Osteocyte (in vitro differentiated cells): ENCODE data around the gene TCF19. TPM values are rescaled to one million over a fixed set of nuclear protein-coding genes. Genes with fewer than 3 reads are reported as not detected.
"Not testable (repeated sequence)": the region's sequence is repeated elsewhere in the genome, so short reads cannot be mapped to it uniquely, and the experiment has no call there.

Experiments
- DNase-seq: peaks from one replicate; pipeline ENCODE4 v3.0.0; 2021; ENCODE audit warnings: mixed read lengths; ENCODE audit not compliant: unreplicated experiment; ENCODE audit errors: extremely low spot score
- H3K27ac Mint-ChIP-seq: one replicate; pipeline ENCODE4 v1.8.0; 2021; ENCODE audit warnings: mild to moderate bottlenecking, mixed read lengths; ENCODE audit not compliant: unreplicated experiment
- H3K27me3 Mint-ChIP-seq: one replicate; pipeline ENCODE4 v1.8.0; 2021; ENCODE audit warnings: mixed read lengths; ENCODE audit not compliant: unreplicated experiment
- H3K36me3 Mint-ChIP-seq: one replicate; pipeline ENCODE4 v1.8.0; 2021; ENCODE audit warnings: mixed read lengths; ENCODE audit not compliant: unreplicated experiment
- H3K4me1 Mint-ChIP-seq: one replicate; pipeline ENCODE4 v1.8.0; 2021; ENCODE audit warnings: mixed read lengths; ENCODE audit not compliant: unreplicated experiment
- H3K4me3 Mint-ChIP-seq: one replicate; pipeline ENCODE4 v1.8.0; 2021; ENCODE audit warnings: mild to moderate bottlenecking, moderate library complexity, mixed read lengths; ENCODE audit not compliant: unreplicated experiment
- H3K9me3 Mint-ChIP-seq: one replicate; pipeline ENCODE4 v1.8.0; 2021; ENCODE audit warnings: mixed read lengths; ENCODE audit not compliant: unreplicated experiment
- CTCF ChIP-seq: fragments of 200-600 bp; sonication (generic); IDR thresholded peaks from 2 replicates; pipeline ENCODE4 v1.5.0; 2021; ENCODE audit warnings: antibody characterized with exemption, mild to moderate bottlenecking, moderate library complexity
- total RNA-seq: library from RNA; stranded (reverse); gene quantifications from 2 replicates; pipeline ENCODE4 v1.2.1, GENCODE V29; 2021

Gene TCF19
- total RNA-seq, 1 donor from 2014 or later: 8.8 TPM

GRCh38 chr6:31161216-31162126 is 3.1 kb downstream of the TCF19 start:
- Mint-ChIP-seq H3K4me1 (peaks cover 23% of the 10 kb centered on the region), H3K9me3 (no peaks in the 10 kb centered on the region), H3K27me3 (no peaks in the 10 kb centered on the region), H3K36me3 (peaks cover 2% of the 10 kb centered on the region), H3K27ac (no peak overlapping the region), H3K4me3 (no peak overlapping the region)
- no peak for DNase-seq
- TF ChIP-seq CTCF: no peak

GRCh38 chr6:31162463-31163165 is 4.2 kb downstream of the TCF19 start:
- no peaks in the 10 kb centered on the region for H3K27me3 Mint-ChIP-seq
- H3K4me3 Mint-ChIP-seq: no peak overlapping the region
- H3K4me1 Mint-ChIP-seq: peaks cover 16% of the 10 kb centered on the region
- TF ChIP-seq CTCF: no peak
- no peaks in the 10 kb centered on the region for H3K9me3 Mint-ChIP-seq
- no peak overlapping the region for H3K27ac Mint-ChIP-seq
- H3K36me3 Mint-ChIP-seq: peaks cover 2% of the 10 kb centered on the region
- DNase-seq: no peak

GRCh38 chr6:31163922-31164321 is 5.5 kb downstream of the TCF19 start:
- Mint-ChIP-seq H3K27ac (no peak overlapping the region), H3K9me3 (no peaks in the 10 kb centered on the region), H3K4me1 (peaks cover 8% of the 10 kb centered on the region), H3K4me3 (no peak overlapping the region), H3K27me3 (no peaks in the 10 kb centered on the region), H3K36me3 (peaks cover 2% of the 10 kb centered on the region)
- DNase-seq: no peak
- no peak for TF ChIP-seq CTCF

- H3K27ac Mint-ChIP-seq, H3K4me1 Mint-ChIP-seq, H3K36me3 Mint-ChIP-seq, DNase-seq, H3K27me3 Mint-ChIP-seq, H3K4me3 Mint-ChIP-seq, H3K9me3 Mint-ChIP-seq: not testable (repeated sequence)
These were observed 6.2 kb downstream of the TCF19 start for GRCh38 chr6:31164475-31165063.

- not testable (repeated sequence) for H3K9me3 Mint-ChIP-seq, DNase-seq, H3K4me3 Mint-ChIP-seq, H3K4me1 Mint-ChIP-seq, H3K27me3 Mint-ChIP-seq, H3K36me3 Mint-ChIP-seq, H3K27ac Mint-ChIP-seq
These were observed 6.9 kb downstream of the TCF19 start for GRCh38 chr6:31165064-31165832.
